ENCODE data around the gene IL12A. TPM values are rescaled to one million over a fixed set of nuclear protein-coding genes. Genes with fewer than 3 reads are reported as not detected.

IL12A gene
- total and polyA plus RNA-seq, 2 of the 8 experiments (the other 6 are each of a cell fraction or from before 2014, with no cell fraction given) = 0.41 to 0.92 TPM

GRCh38 chr3:160006282-160007163, 17.9 kb downstream of the IL12A start:
- Histone ChIP-seq H3K9ac (replicated peaks in 1 of 4; ENCODE audit: extremely low read depth in 1 of 4, low read depth in 3 of 4, low read length in 3 of 4) (no peak overlapping the region), H3K79me1 (ENCODE audit: low read depth, low read length) (no peaks in the 10 kb centered on the region), H3K4ac (replicated peaks; ENCODE audit: insufficient read length, low read depth, low read length) (no peak overlapping the region), H4K8ac (ENCODE audit: extremely low read depth, insufficient read depth, low read length) (no peak overlapping the region), H2BK120ac (replicated peaks; ENCODE audit: low read depth, low read length) (no peak overlapping the region), H3K56ac (replicated peaks; ENCODE audit: insufficient read length, low read depth, low read length) (no peak overlapping the region), H3K9me3 (ENCODE audit: insufficient read depth in 2 of 2, low read depth in 1 of 2, low read length in 1 of 2) (no peaks in the 10 kb centered on the region), H3K23ac (ENCODE audit: insufficient read length) (no peak overlapping the region), H3K4me2 (ENCODE audit: insufficient read depth in 1 of 2, low read depth in 2 of 2, low read length in 2 of 2) (no peak overlapping the region), H2BK12ac (ENCODE audit: low read depth, low read length) (no peak overlapping the region), H4K91ac (replicated peaks; ENCODE audit: insufficient read length, low read length) (no peak overlapping the region), H4K5ac (ENCODE audit: insufficient read length, low read depth, low read length) (no peak overlapping the region), H3K27me3 (replicated peaks in 1 of 4; ENCODE audit: control insufficient read depth in 3 of 4, extremely low read depth in 1 of 4, insufficient read depth in 3 of 4, low read length in 3 of 4) (no peaks in the 10 kb centered on the region), H3K4me3 (ENCODE audit: extremely low read depth in 1 of 4, insufficient read depth in 2 of 4, low read depth in 3 of 4, low read length in 4 of 4) (no peak overlapping the region), H3K18ac (ENCODE audit: extremely low read depth, low read length) (no peak overlapping the region), H2AK5ac (ENCODE audit: low read depth, low read length) (no peak overlapping the region), H3K4me1 (replicated peaks in 1 of 4; ENCODE audit: control insufficient read depth in 3 of 4, insufficient read depth in 4 of 4, low read length in 3 of 4) (peaks cover 0 to 4% (median 1%) of the 10 kb centered on the region in 4 experiments; a peak in 2 of 7 replicates), H3K79me2 (ENCODE audit: control insufficient read depth in 1 of 2, insufficient read depth in 2 of 2, low read length in 2 of 2) (no peaks in the 10 kb centered on the region), H2BK15ac (ENCODE audit: low read length) (no peak overlapping the region), H3K27ac (ENCODE audit: low read depth, low read length) (no peak overlapping the region), H2AFZ (ENCODE audit: low read length) (no peak overlapping the region), H3K14ac (ENCODE audit: insufficient read length) (no peak overlapping the region), H3K36me3 (ENCODE audit: control insufficient read depth in 2 of 4, insufficient read depth in 4 of 4, low read length in 3 of 4) (no peaks in the 10 kb centered on the region), H2BK20ac (ENCODE audit: low read length) (no peak overlapping the region), H2BK5ac (ENCODE audit: low read depth, low read length) (no peak overlapping the region), H3K23me2 (ENCODE audit: low read depth, low read length) (no peaks in the 10 kb centered on the region), H4K20me1 (replicated peaks in 1 of 2; ENCODE audit: control insufficient read depth in 1 of 2, insufficient read depth in 2 of 2, low read length in 2 of 2) (no peaks in the 10 kb centered on the region)
- FAIRE-seq = peak; percentile 42
- TF ChIP-seq, protein P1, sequence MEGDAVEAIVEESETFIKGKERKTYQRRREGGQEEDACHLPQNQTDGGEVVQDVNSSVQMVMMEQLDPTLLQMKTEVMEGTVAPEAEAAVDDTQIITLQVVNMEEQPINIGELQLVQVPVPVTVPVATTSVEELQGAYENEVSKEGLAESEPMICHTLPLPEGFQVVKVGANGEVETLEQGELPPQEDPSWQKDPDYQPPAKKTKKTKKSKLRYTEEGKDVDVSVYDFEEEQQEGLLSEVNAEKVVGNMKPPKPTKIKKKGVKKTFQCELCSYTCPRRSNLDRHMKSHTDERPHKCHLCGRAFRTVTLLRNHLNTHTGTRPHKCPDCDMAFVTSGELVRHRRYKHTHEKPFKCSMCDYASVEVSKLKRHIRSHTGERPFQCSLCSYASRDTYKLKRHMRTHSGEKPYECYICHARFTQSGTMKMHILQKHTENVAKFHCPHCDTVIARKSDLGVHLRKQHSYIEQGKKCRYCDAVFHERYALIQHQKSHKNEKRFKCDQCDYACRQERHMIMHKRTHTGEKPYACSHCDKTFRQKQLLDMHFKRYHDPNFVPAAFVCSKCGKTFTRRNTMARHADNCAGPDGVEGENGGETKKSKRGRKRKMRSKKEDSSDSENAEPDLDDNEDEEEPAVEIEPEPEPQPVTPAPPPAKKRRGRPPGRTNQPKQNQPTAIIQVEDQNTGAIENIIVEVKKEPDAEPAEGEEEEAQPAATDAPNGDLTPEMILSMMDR (IDR thresholded peaks at IDR 0.05; ENCODE audit: control extremely low read depth in 1 of 3, insufficient read depth in 1 of 3, low read depth in 1 of 3, low read length in 3 of 3) = peak; percentile 38 to 83 (median 81)
- no peak for TF ChIP-seq SIX5 (IDR thresholded peaks at IDR 0.05; ENCODE audit: low read depth, low read length)
- TF ChIP-seq, protein P2, sequence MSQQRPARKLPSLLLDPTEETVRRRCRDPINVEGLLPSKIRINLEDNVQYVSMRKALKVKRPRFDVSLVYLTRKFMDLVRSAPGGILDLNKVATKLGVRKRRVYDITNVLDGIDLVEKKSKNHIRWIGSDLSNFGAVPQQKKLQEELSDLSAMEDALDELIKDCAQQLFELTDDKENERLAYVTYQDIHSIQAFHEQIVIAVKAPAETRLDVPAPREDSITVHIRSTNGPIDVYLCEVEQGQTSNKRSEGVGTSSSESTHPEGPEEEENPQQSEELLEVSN (IDR thresholded peaks at IDR 0.05) = no peak
- TF ChIP-seq SAP30 (IDR thresholded peaks at IDR 0.05; ENCODE audit: insufficient read depth, insufficient replicate concordance, low read length) = no peak
- no peak for TF ChIP-seq KDM5A (IDR thresholded peaks at IDR 0.05; ENCODE audit: low read length)
- TF ChIP-seq RAD21 (IDR thresholded peaks at IDR 0.05 in 1 of 2, conservative IDR thresholded peaks at IDR 0.05 in 1 of 2; ENCODE audit: low read depth in 2 of 2, low read length in 2 of 2) = peak; percentile 90 to 91
- TF ChIP-seq GTF2F1 (IDR thresholded peaks at IDR 0.05; ENCODE audit: borderline replicate concordance, low read depth, low read length) = no peak
- TF ChIP-seq SIRT6 (IDR thresholded peaks at IDR 0.05; ENCODE audit: low read length) = no peak
- CTCF ChIA-PET (ENCODE audit: partially characterized antibody) = interaction anchor here (0.6 to 13.5 kb wide), 67 partner anchors 8 to 747 kb away, joined by 3 to 277 read pairs (median 4); partner anchors contain the start of gene IL12A
- DNase-seq (ENCODE audit: low read depth in 1 of 2, low spot score in 2 of 2) = no peak
- 21% methylated on average over 3 of the region's 3 CpGs; no CpG with 5 or more reads in 1 of the 2 experiments for WGBS, 2 experiments (ENCODE audit: extremely low coverage in 1 of 2, insufficient coverage in 1 of 2, insufficient read length in 1 of 2, insufficient replicate concordance in 2 of 2, low coverage in 1 of 2, low lambda C conversion rate in 2 of 2, missing lambda C conversion rate in 1 of 2)
- POLR2A ChIA-PET (ENCODE audit: partially characterized antibody) = no interaction called here
